H1 (cell line): Measurements from ENCODE around the gene MICU2.

Source experiments
- CTCF ChIP-seq, 3 experiments: IDR thresholded peaks; 1 replicate in 2 of 3; 2 replicates in 1 of 3; pipeline versions ENCODE4 v1.5.1 to v1.6.1; 2011; ENCODE audit warnings: low read length in 3 of 3, mild to moderate bottlenecking in 3 of 3, inconsistent platforms in 2 of 3, low read depth in 1 of 3, moderate library complexity in 1 of 3; ENCODE audit not compliant: insufficient read depth in 1 of 3; ENCODE audit errors: control extremely low read depth in 1 of 3
- SIX5 ChIP-seq: IDR thresholded peaks from 2 replicates; pipeline ENCODE4 v1.6.1; 2011; ENCODE audit warnings: mild to moderate bottlenecking, low read depth, low read length
- SP1 ChIP-seq: IDR thresholded peaks from 2 replicates; pipeline ENCODE4 v1.6.1; 2011; ENCODE audit warnings: low read depth, low read length
- TF ChIP-seq, protein P1 (sequence below): IDR thresholded peaks from 2 replicates; pipeline ENCODE4 v1.6.1; 2012; ENCODE audit warnings: low read length, inconsistent platforms

DNA sequence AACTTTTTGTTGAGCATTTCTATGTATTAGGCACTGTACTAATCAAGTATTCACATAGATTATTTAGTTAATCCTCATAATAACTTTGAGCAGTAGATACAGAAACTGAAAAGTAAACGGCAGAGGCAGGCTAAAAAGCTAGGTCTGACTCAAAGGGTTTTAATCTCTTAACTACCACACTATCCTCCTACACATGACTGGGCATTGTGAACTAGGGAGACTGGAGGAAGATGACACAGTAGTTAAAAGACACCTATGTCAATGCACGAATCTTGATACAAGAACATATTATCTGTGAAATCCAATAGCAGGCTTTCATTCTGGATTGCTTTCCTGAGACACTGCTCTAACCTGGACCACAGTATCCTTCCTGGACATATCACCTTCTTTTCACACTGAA is 36.3 kb downstream of the MICU2 start:
- TF ChIP-seq SP1 (no peak), CTCF (IDR thresholded peaks at IDR 0.05; ENCODE audit: control extremely low read depth in 1 of 3, insufficient read depth in 1 of 3, low read depth in 1 of 3, low read length in 3 of 3) (no peak), SIX5 (no peak)
- TF ChIP-seq, protein P1, sequence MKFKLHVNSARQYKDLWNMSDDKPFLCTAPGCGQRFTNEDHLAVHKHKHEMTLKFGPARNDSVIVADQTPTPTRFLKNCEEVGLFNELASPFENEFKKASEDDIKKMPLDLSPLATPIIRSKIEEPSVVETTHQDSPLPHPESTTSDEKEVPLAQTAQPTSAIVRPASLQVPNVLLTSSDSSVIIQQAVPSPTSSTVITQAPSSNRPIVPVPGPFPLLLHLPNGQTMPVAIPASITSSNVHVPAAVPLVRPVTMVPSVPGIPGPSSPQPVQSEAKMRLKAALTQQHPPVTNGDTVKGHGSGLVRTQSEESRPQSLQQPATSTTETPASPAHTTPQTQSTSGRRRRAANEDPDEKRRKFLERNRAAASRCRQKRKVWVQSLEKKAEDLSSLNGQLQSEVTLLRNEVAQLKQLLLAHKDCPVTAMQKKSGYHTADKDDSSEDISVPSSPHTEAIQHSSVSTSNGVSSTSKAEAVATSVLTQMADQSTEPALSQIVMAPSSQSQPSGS, result no peak
